GM12878 (cell line): Measurements from ENCODE around the gene KRTAP1-3. TPM values are rescaled to one million over a fixed set of nuclear protein-coding genes. Genes with fewer than 3 reads are reported as not detected.

Experiments used
- ATAC-seq: fragments of 200-7000 bp; cut with Tn5 transposase; 3 replicates; pipeline ENCODE4 v1.9.1; 2020; ENCODE audit warnings: mild to moderate bottlenecking, moderate library complexity
- BruUV-seq: library from RNA; stranded (reverse); fragments of 400-500 nt; replicated peaks from 2 replicates; lab custom pipeline; 2021; lab: Mats Ljungman, UMichigan
- CTCF ChIA-PET: fragments of 300-600 bp; sonication (Branson Sonifier 250); formaldehyde crosslinking; extraction: SDS; loops from one replicate; lab custom pipeline; 2021; ENCODE audit warnings: inconsistent platforms; lab: Yijun Ruan, JAX
- POLR2A ChIA-PET: fragments of 350-600 bp; formaldehyde crosslinking; extraction: SDS; loops from one replicate; lab custom pipeline; 2021; ENCODE audit warnings: inconsistent platforms; lab: Charles Lee
- RAD21 ChIA-PET: fragments of 300-600 bp; sonication (Branson Sonifier 250); formaldehyde crosslinking; loops from one replicate; lab custom pipeline; 2023; ENCODE audit warnings: antibody characterized with exemption; ENCODE audit not compliant: unreplicated experiment; lab: Charles Lee
- SMC1A ChIA-PET: fragments of 300-600 bp; sonication (Branson Sonifier 250); formaldehyde crosslinking; loops from one replicate; lab custom pipeline; 2023; ENCODE audit not compliant: unreplicated experiment, uncharacterized antibody; lab: Charles Lee
- DNase-seq: peaks from one replicate; pipeline ENCODE4 v3.0.0-alpha.2; 2011; ENCODE audit warnings: low read depth, low spot score
- FAIRE-seq: peaks from 3 replicates; lab custom pipeline; 2011; peaks lifted over from hg19 to GRCh38; lab: Jason Lieb, UNC
- H2AFZ ChIP-seq: 2 replicates; pipeline ENCODE4 v1.6.0; 2011; ENCODE audit warnings: low read depth, low read length, control low read depth; ENCODE audit not compliant: control insufficient read depth
- H3K27ac ChIP-seq: 2 replicates; pipeline ENCODE4 v1.5.1; 2011; ENCODE audit warnings: control low read depth; ENCODE audit not compliant: control insufficient read depth, insufficient read depth
- H3K27me3 ChIP-seq, 2 experiments: replicated peaks in 1 of 2; 2 replicates each; pipeline versions ENCODE4 v1.6.0 to v1.6.1; 2011; ENCODE audit warnings: low read length in 1 of 2; ENCODE audit not compliant: control insufficient read depth in 2 of 2, insufficient read depth in 2 of 2
- H3K36me3 ChIP-seq, 2 experiments: 2 replicates each; pipeline ENCODE4 v1.5.1; 2011; ENCODE audit warnings: low read length in 1 of 2; ENCODE audit not compliant: control insufficient read depth in 2 of 2, insufficient read depth in 2 of 2
- H3K4me1 ChIP-seq: 2 replicates; pipeline ENCODE4 v1.6.1; 2011; ENCODE audit warnings: mild to moderate bottlenecking, low read length, moderate library complexity, mixed read lengths; ENCODE audit not compliant: control insufficient read depth, insufficient read depth
- H3K4me2 ChIP-seq: 2 replicates; pipeline ENCODE4 v1.6.0; 2011; ENCODE audit warnings: control low read depth; ENCODE audit not compliant: control insufficient read depth, insufficient read depth
- H3K4me3 ChIP-seq: fragments of 200-600 bp; sonication (generic); 2 replicates; pipeline ENCODE4 v1.5.1; 2016
- H3K79me2 ChIP-seq: 2 replicates; pipeline ENCODE4 v1.6.0; 2011; ENCODE audit warnings: low read length; ENCODE audit not compliant: control insufficient read depth, insufficient read depth
- H3K9ac ChIP-seq: 2 replicates; pipeline ENCODE4 v1.8.0; 2011; ENCODE audit warnings: low read length, control low read depth, mixed read lengths; ENCODE audit not compliant: control insufficient read depth, insufficient read depth
- H3K9me3 ChIP-seq: replicated peaks from 3 replicates; pipeline ENCODE4 v1.5.1; 2011; ENCODE audit warnings: mild to moderate bottlenecking, low read length; ENCODE audit not compliant: control insufficient read depth, insufficient read depth
- H4K20me1 ChIP-seq: 2 replicates; pipeline ENCODE4 v1.6.0; 2011; ENCODE audit not compliant: control insufficient read depth, insufficient read depth
- BCL3 ChIP-seq: IDR thresholded peaks from 2 replicates; pipeline ENCODE4 v1.6.1; 2011; ENCODE audit warnings: borderline replicate concordance, low read depth, mild to moderate bottlenecking, moderate library complexity, low read length; ENCODE audit not compliant: insufficient read depth, poor library complexity, severe bottlenecking
- NBN ChIP-seq: fragments of 450-650 bp; IDR thresholded peaks from 2 replicates; pipeline ENCODE4 v1.6.1; 2016
- RB1 ChIP-seq: fragments of 450-650 bp; formaldehyde crosslinking; IDR thresholded peaks from 2 replicates; pipeline ENCODE4 v1.6.1; 2017; ENCODE audit warnings: mild to moderate bottlenecking, borderline replicate concordance
- RELA ChIP-seq: fragments of 450-650 bp; IDR thresholded peaks from 2 replicates; pipeline ENCODE4 v1.8.0; 2014; ENCODE audit warnings: borderline replicate concordance; ENCODE audit not compliant: partially characterized antibody
- RELB ChIP-seq: fragments of 450-650 bp; IDR thresholded peaks from 2 replicates; pipeline ENCODE4 v1.6.1; 2017; ENCODE audit warnings: low read depth, mild to moderate bottlenecking, moderate library complexity
- SKIL ChIP-seq: fragments of 450-650 bp; IDR thresholded peaks from 2 replicates; pipeline ENCODE4 v1.6.1; 2017; ENCODE audit warnings: mild to moderate bottlenecking, low read depth, inconsistent platforms; ENCODE audit not compliant: poor library complexity, severe bottlenecking
- USF1 ChIP-seq: IDR thresholded peaks from 2 replicates; pipeline ENCODE4 v1.6.1; 2011; ENCODE audit warnings: borderline replicate concordance, low read depth, mild to moderate bottlenecking, moderate library complexity, mixed read lengths, low read length; ENCODE audit not compliant: insufficient read depth; ENCODE audit errors: extremely low read length
- USF2 ChIP-seq: IDR thresholded peaks from 2 replicates; pipeline ENCODE4 v1.6.1; 2011; ENCODE audit warnings: low read depth, low read length, improper control_type of control experiment, borderline replicate concordance
- WGBS: methylation state at CpG from one replicate; pipeline ENCODE4 v1.1.6; 2016; ENCODE audit warnings: low lambda C conversion rate; ENCODE audit not compliant: insufficient replicate concordance, insufficient coverage; ENCODE audit errors: missing lambda C conversion rate; 5-methylcytosine and 5-hydroxymethylcytosine counted together
- in situ Hi-C: fragments of 300-500 bp; cut with MboI; formaldehyde crosslinking; loops from 9 replicates; pipeline ENCODE4 v1.14.3; 2018; ENCODE audit warnings: mixed read lengths
- intact Hi-C: fragments of 100-400 bp; cut with micrococcal nuclease; formaldehyde crosslinking; loops from one replicate; pipeline ENCODE4 v1.14.2; 2022; ENCODE audit not compliant: unreplicated experiment
- polyA plus RNA-seq, 11 experiments: library from polyadenylated mRNA; depleted of rRNA in 4 of 11; unstranded in 6 of 11; stranded (reverse) in 5 of 11; fragments of >200 nt; fragmentation: Nextera tagmentation in 4 of 11; fragmentation: Illumina TruSeq in 1 of 11; extraction: Ambion mirVana in 4 of 11; extraction: Trizol in 1 of 11; gene quantifications; 1 replicate in 1 of 11; 2 replicates in 10 of 11; pipeline versions ENCODE4 v1.2.1 to v1.2.3, GENCODE V29; 2011 to 2016; ENCODE audit warnings: inconsistent platforms in 2 of 11, missing spikeins in 2 of 11, low read depth in 1 of 11
- total RNA-seq, 4 experiments: library from RNA; depleted of rRNA in 3 of 4; stranded (reverse); fragments of >200 nt in 3 of 4; fragmentation: Illumina TruSeq in 1 of 4; extraction: Trizol in 1 of 4; gene quantifications; 2 replicates each; pipeline versions ENCODE4 v1.2.1 to v1.2.3, GENCODE V29; 2013 to 2021

KRTAP1-3 gene
- total and polyA plus RNA-seq, 10 of the 15 experiments (the other 5 are each of a cell fraction or from before 2014, with no cell fraction given) = not detected

GRCh38 chr17:40984226-40984625 is 50.4 kb downstream of the KRTAP1-3 start, which contains the start of gene KRT40:
TSS of gene KRT40 (minus strand) at chr17:40984326. CDS start at chr17:40984273, 53 bp downstream.
- WGBS = 29% methylated on average over 3 of the region's 3 CpGs

More at GRCh38 chr17:40984226-40984625, 50.4 kb downstream of the KRTAP1-3 start, which contains the start of gene KRT40:
- BruUV-seq = no TSS peak
- intact Hi-C loops = no loop called here
- Histone ChIP-seq H2AFZ (no peak within 1 kb of the TSS), H3K27ac (no peak within 1 kb of the TSS), H3K79me2 (no peaks in the 10 kb centered on the region), H3K36me3 (no peaks in the 10 kb centered on the region), H3K27me3 (peaks cover 0 to 4% of the 10 kb centered on the region in 2 experiments; a peak in 1 of 4 replicates), H3K9ac (no peak within 1 kb of the TSS), H3K4me2 (no peak within 1 kb of the TSS), H3K9me3 (no peaks in the 10 kb centered on the region), H3K4me3 (no peak within 1 kb of the TSS), H3K4me1 (no peaks in the 10 kb centered on the region)
- no peak for ATAC-seq
- no peak for FAIRE-seq
- no peak for DNase-seq
- ChIA-PET RAD21 (no interaction called here), CTCF (no interaction called here), POLR2A (no interaction called here)
- in situ Hi-C loops = no loop called here
- TF ChIP-seq SKIL (no peak), NBN (no peak), RELA (no peak), RB1 (no peak), BCL3 (no peak), USF1 (no peak), USF2 (no peak), RELB (no peak)
- TF ChIP-seq, all 136 proteins: peak for 0
- H4K20me1 ChIP-seq = no peaks in the 10 kb centered on the region
- SMC1A ChIA-PET = interaction anchor here (1.1 kb wide), 1 partner anchor 37 kb away, joined by 3 read pairs; no protein-coding TSS in a partner anchor
